HG03175 (cell line): ENCODE measurements around the gene NAALADL2.

Source experiments
- ATAC-seq: cut with Tn5 transposase; IDR thresholded peaks from one replicate; pipeline ENCODE4 v1.9.1; 2021; ENCODE audit warnings: mild to moderate bottlenecking, moderate library complexity; ENCODE audit not compliant: unreplicated experiment

NAALADL2 gene

DNA sequence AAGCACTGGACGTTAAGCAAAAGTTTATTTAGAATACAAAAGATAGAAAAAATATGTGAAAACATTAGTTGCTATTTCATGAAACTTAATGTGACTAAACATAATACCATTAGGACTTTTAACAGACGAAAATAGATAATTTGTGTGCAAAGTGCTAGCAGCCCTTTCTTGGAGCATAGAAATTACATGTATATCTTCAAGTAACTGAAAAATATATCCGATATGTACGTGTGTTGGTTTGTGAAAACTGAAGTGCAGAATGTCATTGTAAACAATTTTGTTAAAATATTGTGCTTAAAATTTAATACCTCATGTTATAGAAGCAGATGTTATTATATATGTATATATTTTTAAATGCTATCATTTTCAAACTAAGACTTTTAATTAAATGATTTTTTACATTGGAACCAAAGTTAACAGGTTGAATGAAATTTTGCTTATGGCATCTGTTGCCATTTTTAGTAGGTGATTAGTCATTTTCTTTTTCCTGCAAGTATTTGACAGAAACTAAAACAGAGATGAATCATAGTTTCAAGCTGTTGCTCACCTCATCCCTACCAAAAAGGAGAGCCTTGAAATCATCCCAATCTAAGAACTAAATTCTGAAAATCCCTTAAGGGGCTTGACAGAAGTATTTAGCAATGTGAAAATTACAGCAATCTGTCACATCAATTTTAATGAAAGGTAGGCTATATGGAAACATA, 334.8 kb downstream of the NAALADL2 start:
- no peak for ATAC-seq

DNA sequence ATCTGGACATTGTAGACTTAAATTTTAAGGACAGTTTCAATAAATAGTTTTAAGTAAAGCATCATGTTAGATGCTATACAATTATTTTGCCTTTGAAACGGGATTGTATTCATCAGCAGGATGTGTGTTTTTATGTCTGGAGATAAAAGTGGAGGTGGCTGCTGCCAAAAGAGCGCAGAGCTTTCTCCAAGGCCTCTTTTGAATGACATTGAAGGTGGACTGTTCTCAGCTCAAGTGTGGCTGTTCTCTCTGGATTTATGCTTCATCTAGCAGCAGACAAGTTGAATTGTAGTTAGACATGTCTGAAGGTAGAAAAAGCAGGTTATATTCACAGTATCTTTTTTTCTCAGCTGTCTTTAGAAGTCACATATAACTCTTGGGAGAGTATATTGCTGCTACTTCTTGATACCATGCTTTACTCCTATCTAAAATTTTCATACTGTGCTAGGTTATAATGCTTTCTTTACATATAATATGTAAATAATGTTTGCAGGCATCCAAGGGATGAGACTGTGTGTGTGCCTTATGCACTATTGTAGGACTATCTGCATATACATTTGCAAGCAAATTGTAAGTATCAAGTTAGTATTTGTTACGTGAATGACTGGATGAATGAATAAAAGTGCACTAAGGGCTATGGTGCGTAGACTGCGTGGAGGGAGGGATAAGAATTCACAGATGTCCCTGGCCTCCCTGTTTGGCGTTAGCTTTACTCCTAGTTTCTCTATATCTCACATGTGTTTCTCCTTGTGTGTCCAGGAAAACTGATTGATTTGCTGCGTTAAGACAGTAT, 340.1 kb downstream of the NAALADL2 start:
- ATAC-seq: no peak

DNA sequence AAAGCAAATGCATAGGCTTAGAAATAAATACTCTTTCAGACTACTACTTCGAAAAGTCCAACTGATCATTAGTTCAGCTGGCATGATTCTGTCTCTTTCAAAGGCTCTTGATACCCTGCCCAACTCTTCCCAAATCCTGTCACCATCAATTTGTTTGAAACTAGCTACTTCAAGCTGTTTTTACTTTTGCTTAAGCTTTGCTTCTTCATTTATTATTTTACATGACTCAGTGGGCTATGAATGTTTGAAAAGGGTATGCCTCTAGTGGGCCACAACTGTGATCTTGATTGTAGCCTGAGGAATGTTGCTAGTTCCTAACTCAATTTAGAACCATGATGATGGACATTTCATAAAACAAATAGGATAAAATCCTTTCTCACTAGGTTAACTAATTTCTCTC, 340.8 kb downstream of the NAALADL2 start:
- no peak for ATAC-seq

DNA sequence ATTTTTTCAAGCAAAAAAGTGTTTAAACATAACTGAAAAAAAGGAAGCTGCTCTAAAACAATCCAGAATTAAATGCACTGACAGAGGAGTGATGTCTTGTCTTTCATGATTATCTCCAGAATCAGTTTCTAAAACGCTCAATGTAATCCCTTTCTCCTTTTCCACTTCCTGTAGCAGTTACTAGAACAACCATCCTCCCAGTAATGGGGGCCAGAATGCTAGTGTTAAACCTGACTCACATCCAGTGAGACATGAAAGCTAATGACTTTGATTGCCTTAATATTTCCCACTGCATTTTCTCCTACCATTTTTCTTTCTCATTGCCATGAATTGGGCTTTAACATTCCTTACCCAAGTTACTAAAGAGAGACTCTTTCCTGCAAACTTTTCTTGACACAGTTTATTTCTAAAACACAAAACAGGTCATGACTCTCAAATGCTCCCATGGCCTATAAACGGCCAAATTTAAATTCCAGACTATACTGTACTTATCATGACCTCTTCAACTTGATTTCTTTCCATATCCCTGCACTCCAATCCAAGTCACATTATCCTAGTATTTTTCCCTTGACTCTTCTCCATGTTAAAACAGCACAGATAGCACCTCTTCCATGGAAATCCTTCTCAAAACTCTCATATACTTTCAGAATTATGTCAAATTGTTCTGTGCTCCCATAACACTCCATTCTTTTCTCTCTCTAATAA, 341.4 kb downstream of the NAALADL2 start:
- no peak for ATAC-seq

DNA sequence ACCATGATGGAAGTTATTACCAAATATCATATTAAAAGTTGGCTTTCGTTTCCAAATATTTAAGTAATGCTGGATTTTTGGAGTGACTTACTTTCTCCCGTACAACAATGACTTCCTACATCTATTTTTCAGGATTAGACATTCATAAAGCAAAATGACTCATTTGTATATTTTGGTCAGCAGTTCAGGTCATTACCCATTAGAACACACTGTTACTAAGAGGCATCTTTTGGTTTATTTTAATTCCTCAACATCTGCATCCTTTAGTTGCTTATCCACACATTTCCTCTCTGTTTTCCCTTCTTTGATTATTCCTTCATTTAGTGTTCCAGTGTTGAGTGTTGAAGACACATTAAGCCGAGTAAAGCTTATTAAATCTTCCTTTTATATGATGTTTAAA, 348.2 kb downstream of the NAALADL2 start:
- ATAC-seq: no peak

DNA sequence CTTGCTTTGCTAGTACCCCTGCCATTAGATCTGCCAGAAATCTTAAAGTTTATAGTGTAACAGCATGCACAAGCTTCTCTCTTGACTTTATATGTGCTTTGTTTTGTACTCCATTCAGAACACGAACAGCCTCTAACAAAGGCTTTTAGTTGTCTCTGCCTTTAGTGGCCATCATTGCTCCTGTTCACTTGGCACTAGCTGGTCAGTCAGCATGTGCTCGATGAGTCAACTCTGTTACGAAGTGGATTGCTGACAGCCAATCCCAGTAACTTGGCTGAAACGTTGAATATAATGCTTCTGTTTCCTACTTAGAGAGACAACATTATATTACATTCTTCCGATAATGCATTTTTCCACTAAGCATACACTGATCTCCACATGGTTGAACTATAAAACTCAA, 349.2 kb downstream of the NAALADL2 start:
- no peak for ATAC-seq

DNA sequence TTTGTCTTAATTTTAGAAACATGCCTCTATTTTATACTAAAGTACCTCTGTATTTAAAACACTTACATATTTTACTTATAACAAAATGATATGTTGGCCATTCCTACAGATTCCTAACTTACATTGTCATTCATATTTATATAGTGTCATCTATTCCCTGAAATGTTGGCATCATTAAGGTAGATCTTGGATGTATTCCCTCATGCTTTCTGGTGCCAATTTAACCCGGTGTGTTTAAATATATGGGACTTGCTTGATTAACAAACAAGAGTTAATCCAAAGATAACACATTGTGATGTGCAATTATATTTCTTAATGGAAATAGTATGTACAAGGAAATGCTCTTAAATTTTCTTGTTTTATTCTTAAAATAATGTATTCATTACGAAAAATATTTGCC, 352.3 kb downstream of the NAALADL2 start:
- no peak for ATAC-seq

DNA sequence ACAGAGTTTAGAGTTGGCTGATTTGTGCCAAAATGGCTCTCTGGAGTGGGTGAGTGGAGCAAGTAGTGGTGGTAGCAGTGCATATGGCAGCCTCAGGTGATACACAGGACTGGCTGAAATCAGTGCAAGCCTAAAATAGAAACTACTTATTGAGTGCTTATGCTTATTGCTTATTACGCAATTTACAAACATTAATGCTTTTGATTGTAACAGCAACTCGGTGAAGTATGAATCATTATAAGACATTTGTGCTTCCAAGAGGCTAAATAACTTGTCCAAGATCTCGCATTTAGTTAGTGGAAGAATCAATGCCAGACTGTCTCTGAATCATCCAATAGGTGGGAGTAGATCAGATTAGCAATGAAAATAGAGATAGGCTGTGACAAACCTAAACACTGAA, 353.8 kb downstream of the NAALADL2 start:
- ATAC-seq: no peak

DNA sequence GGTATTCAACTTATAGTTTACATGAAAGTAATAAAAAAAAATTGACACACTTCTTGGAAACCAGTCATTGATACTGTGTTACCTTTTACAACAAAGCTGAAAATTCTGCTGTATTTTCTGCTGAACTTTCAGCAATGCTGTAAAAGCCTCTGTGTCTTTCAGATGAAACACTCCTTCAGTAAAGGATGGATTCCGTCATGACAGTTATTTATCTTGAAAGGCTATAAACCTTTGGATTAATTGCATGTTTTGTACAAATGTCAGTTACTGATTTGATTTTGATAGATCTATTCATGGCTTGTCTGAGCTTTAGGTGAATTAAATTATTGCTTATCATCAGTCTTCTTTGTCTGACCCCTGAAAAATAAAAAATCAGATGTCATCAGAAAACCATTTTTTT, 355.1 kb downstream of the NAALADL2 start:
- ATAC-seq: no peak

DNA sequence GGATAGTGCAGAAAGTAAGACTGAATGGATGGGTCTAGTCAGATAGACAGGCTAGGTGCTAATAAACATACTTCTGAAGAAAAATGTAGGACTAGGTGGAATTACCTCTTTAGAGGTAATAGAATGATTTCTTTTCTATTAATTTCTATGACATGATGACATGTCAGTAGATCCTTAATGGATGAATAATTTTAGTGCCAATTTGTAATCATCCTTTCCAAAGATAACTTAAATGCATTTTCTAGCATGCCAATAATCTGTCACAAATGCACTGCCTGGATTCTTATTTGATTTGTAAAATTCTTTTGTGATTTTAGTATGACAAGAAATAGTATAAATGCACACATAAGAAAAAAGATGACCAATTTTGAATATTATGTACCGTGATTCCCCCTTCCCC, 356.7 kb downstream of the NAALADL2 start:
- no peak for ATAC-seq

DNA sequence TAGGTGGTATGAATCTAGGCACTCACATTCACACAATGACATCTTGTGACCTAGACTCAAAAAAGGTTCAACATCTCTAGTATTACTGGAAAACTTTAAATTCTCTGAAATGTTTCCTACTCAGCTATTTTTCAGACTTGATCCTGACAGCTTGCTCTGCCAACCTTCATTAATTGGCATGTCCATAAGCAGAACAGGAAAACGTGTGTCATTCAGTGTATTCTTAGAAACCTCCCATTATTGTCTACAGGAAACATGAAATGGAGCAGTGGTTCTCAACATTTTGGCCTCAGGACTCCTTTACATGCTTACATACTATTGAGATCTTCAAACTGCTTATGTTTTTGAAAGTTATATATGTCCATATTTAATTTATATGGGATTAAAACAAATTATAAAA, 363.2 kb downstream of the NAALADL2 start:
- ATAC-seq: no peak

DNA sequence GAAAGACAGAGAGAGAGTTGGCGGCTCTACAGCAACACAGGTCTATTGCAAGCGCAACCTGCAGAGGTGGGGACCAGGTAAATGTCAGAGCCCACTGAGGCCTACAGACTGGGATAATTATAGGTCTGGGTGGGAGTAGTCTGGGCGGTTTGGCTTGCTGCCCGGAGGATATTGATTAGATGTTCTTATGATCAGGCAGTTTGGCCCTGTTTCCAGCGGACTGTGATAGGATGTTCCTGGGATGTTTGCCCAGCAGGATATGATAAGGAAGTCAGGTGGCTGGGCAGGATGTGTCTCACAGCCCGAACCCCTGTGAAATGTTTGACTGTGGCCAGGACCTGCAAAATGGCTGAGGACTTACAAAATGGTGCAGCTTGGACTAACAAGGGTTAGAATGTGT, 364.9 kb downstream of the NAALADL2 start:
- ATAC-seq: no peak

DNA sequence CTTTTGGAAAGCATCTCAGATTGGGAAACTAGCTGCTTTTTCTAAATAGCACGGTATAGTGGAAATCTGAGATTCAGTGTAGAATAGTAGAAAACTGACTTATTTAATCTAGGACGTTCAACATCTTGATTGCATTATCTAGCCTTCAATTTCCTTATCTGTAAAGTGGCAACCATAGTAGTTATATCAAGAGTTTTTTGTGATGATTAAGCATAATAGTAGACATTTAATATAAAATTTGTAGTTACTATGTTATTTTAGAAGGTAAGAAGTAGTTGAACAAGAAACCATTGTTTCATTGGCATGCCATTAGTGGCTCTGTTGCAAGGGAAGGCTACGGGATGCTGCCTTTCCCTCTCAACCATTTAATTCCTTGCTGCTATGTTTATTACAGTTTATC, 367.3 kb downstream of the NAALADL2 start:
- no peak for ATAC-seq

DNA sequence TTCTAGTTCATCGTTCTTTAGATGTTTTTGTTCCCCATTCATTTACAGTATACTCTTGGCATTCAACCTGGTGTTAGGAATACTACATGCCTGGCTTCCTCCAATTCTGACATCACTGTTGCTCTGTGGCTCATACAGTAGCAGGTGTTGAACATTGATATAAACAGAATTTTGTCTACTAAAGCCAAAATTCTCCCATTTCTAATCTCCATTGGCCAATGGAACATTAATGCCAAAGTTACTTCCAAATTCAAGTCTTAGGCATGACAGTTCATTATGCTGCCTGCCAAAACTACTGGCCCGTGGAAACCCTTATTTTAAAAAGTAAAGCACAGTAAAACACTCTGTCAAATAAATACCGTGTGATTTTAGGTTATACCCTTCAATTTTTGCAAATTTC, 368.0 kb downstream of the NAALADL2 start:
- no peak for ATAC-seq

DNA sequence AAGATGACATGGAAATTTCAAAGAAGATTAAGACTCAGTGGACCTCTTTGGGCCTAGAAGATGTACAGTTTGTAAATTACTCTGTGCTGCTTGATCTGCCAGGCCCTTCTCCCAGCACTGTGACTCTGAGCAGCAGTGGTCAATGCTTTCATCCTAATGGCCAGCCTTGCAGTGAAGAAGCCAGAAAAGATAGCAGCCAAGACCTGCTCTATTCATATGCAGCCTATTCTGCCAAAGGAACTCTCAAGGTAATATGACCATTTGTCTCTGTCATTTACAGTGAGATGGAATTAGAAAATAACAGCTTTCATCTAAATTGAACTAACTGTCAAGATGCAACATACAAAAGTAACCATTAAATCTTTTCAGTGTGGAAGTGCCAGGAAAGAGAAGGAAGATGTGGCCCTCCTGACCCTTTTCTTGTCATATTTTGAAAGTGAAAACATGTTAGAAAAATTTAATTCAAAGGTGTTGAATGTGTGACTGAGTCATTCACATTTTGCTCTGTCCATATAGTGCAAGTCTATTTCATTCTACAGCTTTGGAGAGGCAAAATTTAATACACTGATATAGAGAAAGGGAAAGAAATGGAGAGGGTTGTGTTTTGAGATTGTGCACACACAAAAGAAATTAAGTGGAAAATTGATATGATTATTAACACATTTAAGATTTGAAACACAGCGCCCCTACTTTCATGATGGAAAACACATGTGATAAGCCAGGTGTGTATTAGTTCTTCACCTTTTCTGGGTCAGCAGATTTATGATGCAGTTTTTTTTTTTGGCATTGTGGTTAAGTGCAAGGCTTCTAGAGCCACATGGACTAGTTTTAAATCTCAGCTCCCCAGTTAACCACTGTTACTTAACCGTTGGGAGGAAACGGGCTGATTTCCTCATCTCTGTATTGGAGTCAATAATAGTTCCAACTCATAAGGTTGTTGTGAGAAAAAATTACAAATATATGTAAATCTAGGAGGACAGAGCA, 375.1 kb downstream of the NAALADL2 start:
- ATAC-seq: no peak

DNA sequence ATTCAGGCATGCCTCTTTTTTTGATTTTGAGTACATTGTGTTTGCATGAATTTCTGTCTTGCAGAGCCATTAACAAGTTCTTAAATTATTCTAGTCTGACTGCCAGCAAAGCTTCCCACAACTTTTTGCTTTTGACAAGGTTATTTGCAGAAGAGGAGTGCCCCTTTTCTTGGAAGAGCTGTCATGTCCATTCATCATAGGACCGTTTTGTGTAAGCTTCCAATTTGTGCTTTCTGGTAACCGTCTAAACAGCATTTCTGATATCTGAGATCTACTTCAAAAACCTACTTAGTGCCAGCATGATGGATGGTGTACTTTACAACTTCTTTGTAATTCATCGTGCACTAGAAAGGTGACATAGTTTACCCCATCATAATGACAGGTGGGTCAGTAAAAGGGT, 379.7 kb downstream of the NAALADL2 start:
- ATAC-seq: no peak

DNA sequence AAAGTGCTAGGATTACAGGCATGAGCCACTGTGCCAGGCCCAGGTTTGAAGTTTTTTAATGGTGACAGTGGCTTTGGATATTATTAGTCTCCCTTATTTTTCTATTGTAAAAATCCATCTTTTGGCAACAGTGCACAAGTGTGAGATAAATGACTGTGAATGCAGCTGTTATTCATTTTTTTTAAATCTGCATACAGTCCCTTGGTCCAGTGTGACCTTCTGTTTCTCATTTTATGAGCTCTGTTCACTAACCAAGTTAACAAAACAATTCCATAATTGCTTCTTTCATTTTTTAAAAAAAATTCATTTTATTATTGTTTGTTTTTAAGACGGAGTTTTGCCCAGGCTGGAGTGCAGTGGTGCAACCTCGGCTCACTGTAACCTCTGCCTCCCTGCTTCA, 381.8 kb downstream of the NAALADL2 start:
- no peak for ATAC-seq

DNA sequence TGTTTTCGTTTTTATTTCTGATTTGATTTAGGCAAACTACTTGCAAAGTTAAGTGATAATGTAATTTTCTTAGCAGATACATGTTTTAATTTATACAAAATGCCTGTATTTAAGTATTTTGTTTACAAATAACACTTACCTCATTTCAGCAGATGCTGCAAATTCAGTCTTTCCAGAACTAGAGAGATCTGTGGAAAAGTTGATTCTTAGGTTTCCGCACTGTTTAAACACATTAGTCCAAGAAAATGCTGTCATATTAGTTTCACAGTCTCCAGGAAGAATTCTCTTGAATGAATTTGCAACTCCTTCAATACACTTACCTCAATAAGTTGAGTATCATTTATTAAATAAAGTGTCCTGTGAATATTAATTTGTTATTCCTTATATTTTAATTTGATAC, 383.1 kb downstream of the NAALADL2 start:
- no peak for ATAC-seq

DNA sequence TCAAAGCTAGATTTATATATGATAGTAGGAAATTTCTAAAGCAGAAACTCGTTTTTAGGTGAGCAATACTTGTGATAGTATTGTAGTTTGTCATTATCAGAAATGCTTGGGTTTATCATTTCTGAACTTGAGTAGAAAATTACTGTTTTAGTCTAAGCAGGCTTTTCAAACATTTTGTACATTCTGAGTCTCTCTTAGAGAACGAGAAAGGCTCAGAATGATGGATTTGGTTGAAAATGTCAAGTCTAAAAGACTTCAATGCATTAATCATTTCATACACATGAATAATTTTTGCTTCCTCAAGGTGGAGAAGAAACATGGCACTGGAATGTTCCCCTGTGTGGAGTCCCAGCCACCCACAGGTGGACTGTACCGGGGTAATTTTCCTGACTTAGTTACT, 387.1 kb downstream of the NAALADL2 start:
- no peak for ATAC-seq

DNA sequence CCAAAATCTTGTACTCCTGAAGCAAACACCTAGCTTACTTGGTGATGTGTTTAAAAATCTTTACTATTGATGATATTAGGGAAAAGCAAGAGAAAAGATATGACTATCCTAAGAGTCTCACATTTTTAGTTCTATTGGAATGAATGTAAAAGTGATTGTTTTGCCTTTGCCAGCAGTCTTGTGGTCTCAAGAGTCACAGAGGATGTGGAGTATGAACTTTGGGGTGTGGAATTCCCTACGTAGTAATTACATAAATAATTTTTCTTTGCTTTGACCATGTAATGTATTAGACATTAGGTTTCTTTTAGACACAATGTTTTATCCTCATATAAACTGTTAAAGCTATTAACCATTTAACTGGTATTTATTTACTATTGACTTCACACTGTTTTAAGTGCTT, 387.6 kb downstream of the NAALADL2 start:
- ATAC-seq: no peak

DNA sequence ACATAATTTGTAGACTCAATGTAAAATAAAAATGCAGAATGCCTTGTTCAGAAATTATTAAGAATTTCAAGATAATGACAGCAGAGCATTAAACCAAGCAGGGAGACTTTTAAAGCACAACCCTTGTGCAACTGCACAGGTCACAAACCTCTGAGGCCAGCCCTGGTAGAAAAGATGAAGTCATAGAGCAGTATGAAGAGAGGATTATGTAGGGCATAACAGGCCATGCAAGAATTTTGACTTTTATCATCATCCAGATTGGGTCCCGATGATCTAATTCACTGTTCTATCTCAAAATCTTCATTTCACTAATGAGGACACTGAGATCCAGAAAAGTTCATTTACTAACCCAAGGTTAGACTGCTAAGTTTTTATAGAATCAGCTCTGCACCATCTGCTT, 388.5 kb downstream of the NAALADL2 start:
- no peak for ATAC-seq
